ENCODE data around the gene OR52K2.

The OR52K2 gene

GRCh38 chr11:4479644-4480043 lies 30.5 kb downstream of the OR52K2 start:
- H3K36me3 ChIP-seq (ENCODE audit: control insufficient read depth in 1 of 2, insufficient read depth in 2 of 2, low read depth in 1 of 2, low read length in 2 of 2): no peaks in the 10 kb centered on the region
- no peak for DNase-seq
- no peak overlapping the region for H3K14ac ChIP-seq (ENCODE audit: low read length in 2 of 2)

GRCh38 chr11:4480577-4481239 lies 31.6 kb downstream of the OR52K2 start:
- no peak for DNase-seq
- Histone ChIP-seq H2BK120ac (ENCODE audit: low read depth, low read length) (no peak overlapping the region), H3K4me1 (ENCODE audit: control insufficient read depth, insufficient read depth, low read depth, low read length) (no peaks in the 10 kb centered on the region), H2BK15ac (ENCODE audit: low read depth, poor library complexity, severe bottlenecking) (no peak overlapping the region), H3K79me1 (replicated peaks; ENCODE audit: low read length, poor library complexity, severe bottlenecking) (no peaks in the 10 kb centered on the region), H3K27ac (ENCODE audit: low read length, poor library complexity, severe bottlenecking) (no peak overlapping the region), H3K9ac (ENCODE audit: low read length) (no peak overlapping the region), H4K91ac (ENCODE audit: low read length) (no peak overlapping the region), H3K9me3 (ENCODE audit: control insufficient read depth, low read length) (no peaks in the 10 kb centered on the region), H3K4me3 (ENCODE audit: insufficient read depth in 1 of 2, low read depth in 1 of 2, low read length in 2 of 2) (no peak overlapping the region), H2BK12ac (ENCODE audit: low read length in 2 of 2) (no peak overlapping the region), H2AK5ac (ENCODE audit: low read length, severe bottlenecking) (no peak overlapping the region), H3K18ac (ENCODE audit: low read depth in 1 of 2, low read length in 2 of 2) (no peak overlapping the region), H4K8ac (ENCODE audit: low read length) (no peak overlapping the region), H3K14ac (ENCODE audit: low read length in 2 of 2) (no peak overlapping the region), H3K4me2 (ENCODE audit: low read length, poor library complexity, severe bottlenecking) (no peak overlapping the region), H3K4ac (ENCODE audit: low read depth in 1 of 2, low read length in 2 of 2) (no peak overlapping the region), H2BK5ac (ENCODE audit: low read depth, low read length, poor library complexity, severe bottlenecking) (no peak overlapping the region), H2AFZ (ENCODE audit: low read depth, low read length) (no peak overlapping the region), H3K23ac (ENCODE audit: low read length in 2 of 2) (no peak overlapping the region), H3K27me3 (ENCODE audit: control insufficient read depth in 1 of 2, insufficient read depth in 1 of 2, low read length in 2 of 2) (peaks cover 0 to 3% of the 10 kb centered on the region in 2 experiments), H3K36me3 (ENCODE audit: control insufficient read depth in 1 of 2, insufficient read depth in 2 of 2, low read depth in 1 of 2, low read length in 2 of 2) (no peaks in the 10 kb centered on the region)
- WGBS: 73% methylated on average over 3 of the region's 4 CpGs

More at GRCh38 chr11:4479644-4480043, 30.5 kb downstream of the OR52K2 start:
- Histone ChIP-seq H3K23ac (ENCODE audit: low read length in 2 of 2) (no peak overlapping the region), H3K4me2 (ENCODE audit: low read length, poor library complexity, severe bottlenecking) (no peak overlapping the region), H3K79me1 (replicated peaks; ENCODE audit: low read length, poor library complexity, severe bottlenecking) (no peaks in the 10 kb centered on the region), H3K9ac (ENCODE audit: low read length) (no peak overlapping the region), H4K91ac (ENCODE audit: low read length) (no peak overlapping the region), H2BK12ac (ENCODE audit: low read length in 2 of 2) (no peak overlapping the region), H3K9me3 (ENCODE audit: control insufficient read depth, low read length) (no peaks in the 10 kb centered on the region), H2AK5ac (ENCODE audit: low read length, severe bottlenecking) (no peak overlapping the region), H3K4me1 (ENCODE audit: control insufficient read depth, insufficient read depth, low read depth, low read length) (no peaks in the 10 kb centered on the region), H3K18ac (ENCODE audit: low read depth in 1 of 2, low read length in 2 of 2) (no peak overlapping the region), H4K8ac (ENCODE audit: low read length) (no peak overlapping the region), H3K4ac (ENCODE audit: low read depth in 1 of 2, low read length in 2 of 2) (no peak overlapping the region), H2BK5ac (ENCODE audit: low read depth, low read length, poor library complexity, severe bottlenecking) (no peak overlapping the region), H2BK120ac (ENCODE audit: low read depth, low read length) (no peak overlapping the region), H3K27me3 (ENCODE audit: control insufficient read depth in 1 of 2, insufficient read depth in 1 of 2, low read length in 2 of 2) (peaks cover 0 to 3% of the 10 kb centered on the region in 2 experiments), H3K27ac (ENCODE audit: low read length, poor library complexity, severe bottlenecking) (no peak overlapping the region), H3K4me3 (ENCODE audit: insufficient read depth in 1 of 2, low read depth in 1 of 2, low read length in 2 of 2) (no peak overlapping the region), H2AFZ (ENCODE audit: low read depth, low read length) (no peak overlapping the region), H2BK15ac (ENCODE audit: low read depth, poor library complexity, severe bottlenecking) (no peak overlapping the region)
- no CpG with 5 or more reads among the region's 1 CpG for WGBS

- Histone ChIP-seq H4K8ac (ENCODE audit: low read length) (no peak overlapping the region), H2BK120ac (ENCODE audit: low read depth, low read length) (no peak overlapping the region), H3K4ac (ENCODE audit: low read depth in 1 of 2, low read length in 2 of 2) (no peak overlapping the region), H3K79me1 (replicated peaks; ENCODE audit: low read length, poor library complexity, severe bottlenecking) (no peaks in the 10 kb centered on the region), H3K23ac (ENCODE audit: low read length in 2 of 2) (no peak overlapping the region), H4K91ac (ENCODE audit: low read length) (no peak overlapping the region), H3K27ac (ENCODE audit: low read length, poor library complexity, severe bottlenecking) (no peak overlapping the region), H3K4me2 (ENCODE audit: low read length, poor library complexity, severe bottlenecking) (no peak overlapping the region), H2BK12ac (ENCODE audit: low read length in 2 of 2) (no peak overlapping the region), H3K36me3 (ENCODE audit: control insufficient read depth in 1 of 2, insufficient read depth in 2 of 2, low read depth in 1 of 2, low read length in 2 of 2) (no peaks in the 10 kb centered on the region), H2AK5ac (ENCODE audit: low read length, severe bottlenecking) (no peak overlapping the region), H3K18ac (ENCODE audit: low read depth in 1 of 2, low read length in 2 of 2) (no peak overlapping the region), H3K14ac (ENCODE audit: low read length in 2 of 2) (no peak overlapping the region), H2BK5ac (ENCODE audit: low read depth, low read length, poor library complexity, severe bottlenecking) (no peak overlapping the region), H3K27me3 (ENCODE audit: control insufficient read depth in 1 of 2, insufficient read depth in 1 of 2, low read length in 2 of 2) (peaks cover 3 to 4% of the 10 kb centered on the region in 2 experiments), H3K4me3 (ENCODE audit: insufficient read depth in 1 of 2, low read depth in 1 of 2, low read length in 2 of 2) (no peak overlapping the region), H3K9ac (ENCODE audit: low read length) (no peak overlapping the region), H2AFZ (ENCODE audit: low read depth, low read length) (no peak overlapping the region), H3K9me3 (ENCODE audit: control insufficient read depth, low read length) (no peaks in the 10 kb centered on the region), H3K4me1 (ENCODE audit: control insufficient read depth, insufficient read depth, low read depth, low read length) (no peaks in the 10 kb centered on the region), H2BK15ac (ENCODE audit: low read depth, poor library complexity, severe bottlenecking) (no peak overlapping the region)
- DNase-seq: no peak
These were observed 32.1 kb downstream of the OR52K2 start for GRCh38 chr11:4481240-4481582.

GRCh38 chr11:4482445-4482844 lies 33.4 kb downstream of the OR52K2 start, which contains the start of gene OR52K1:
Gene OR52K1, plus strand, starts transcription at chr11:4482646. Its CDS starts 6,255 bp downstream, at chr11:4488901.
- Histone ChIP-seq H3K9ac (ENCODE audit: low read length) (no peak within 1 kb of the TSS), H3K79me1 (replicated peaks; ENCODE audit: low read length, poor library complexity, severe bottlenecking) (no peaks in the 10 kb centered on the region), H3K18ac (ENCODE audit: low read depth in 1 of 2, low read length in 2 of 2) (no peak within 1 kb of the TSS)

More at GRCh38 chr11:4482445-4482844, 33.4 kb downstream of the OR52K2 start, which contains the start of gene OR52K1:
- Histone ChIP-seq H2AK5ac (ENCODE audit: low read length, severe bottlenecking) (no peak within 1 kb of the TSS), H3K27me3 (ENCODE audit: control insufficient read depth in 1 of 2, insufficient read depth in 1 of 2, low read length in 2 of 2) (peaks cover 3 to 8% of the 10 kb centered on the region in 2 experiments), H4K91ac (ENCODE audit: low read length) (no peak within 1 kb of the TSS), H2BK120ac (ENCODE audit: low read depth, low read length) (no peak within 1 kb of the TSS), H2AFZ (ENCODE audit: low read depth, low read length) (no peak within 1 kb of the TSS), H3K9me3 (ENCODE audit: control insufficient read depth, low read length) (no peaks in the 10 kb centered on the region), H3K4ac (ENCODE audit: low read depth in 1 of 2, low read length in 2 of 2) (no peak within 1 kb of the TSS), H3K4me2 (ENCODE audit: low read length, poor library complexity, severe bottlenecking) (no peak within 1 kb of the TSS), H3K27ac (ENCODE audit: low read length, poor library complexity, severe bottlenecking) (no peak within 1 kb of the TSS), H4K8ac (ENCODE audit: low read length) (no peak within 1 kb of the TSS), H2BK15ac (ENCODE audit: low read depth, poor library complexity, severe bottlenecking) (no peak within 1 kb of the TSS), H2BK12ac (ENCODE audit: low read length in 2 of 2) (no peak within 1 kb of the TSS), H3K23ac (ENCODE audit: low read length in 2 of 2) (no peak within 1 kb of the TSS), H3K14ac (ENCODE audit: low read length in 2 of 2) (no peak within 1 kb of the TSS), H3K36me3 (ENCODE audit: control insufficient read depth in 1 of 2, insufficient read depth in 2 of 2, low read depth in 1 of 2, low read length in 2 of 2) (no peaks in the 10 kb centered on the region), H3K4me3 (ENCODE audit: insufficient read depth in 1 of 2, low read depth in 1 of 2, low read length in 2 of 2) (no peak within 1 kb of the TSS), H3K4me1 (ENCODE audit: control insufficient read depth, insufficient read depth, low read depth, low read length) (no peaks in the 10 kb centered on the region), H2BK5ac (ENCODE audit: low read depth, low read length, poor library complexity, severe bottlenecking) (no peak within 1 kb of the TSS)
- no peak for DNase-seq
- 60% methylated on average over 1 of the region's 2 CpGs for WGBS

All from mesenchymal stem cell (in vitro differentiated cells and primary cell).